Measurements from ENCODE around the gene TRAF3IP1. TPM values are rescaled to one million over a fixed set of nuclear protein-coding genes. Genes with fewer than 3 reads are reported as not detected.

The TRAF3IP1 gene
- total and polyA plus RNA-seq, 2 of the 13 experiments (the other 11 are each of a cell fraction or from before 2014, with no cell fraction given) = 4.1 to 12.9 TPM

- TF ChIP-seq, protein P1, sequence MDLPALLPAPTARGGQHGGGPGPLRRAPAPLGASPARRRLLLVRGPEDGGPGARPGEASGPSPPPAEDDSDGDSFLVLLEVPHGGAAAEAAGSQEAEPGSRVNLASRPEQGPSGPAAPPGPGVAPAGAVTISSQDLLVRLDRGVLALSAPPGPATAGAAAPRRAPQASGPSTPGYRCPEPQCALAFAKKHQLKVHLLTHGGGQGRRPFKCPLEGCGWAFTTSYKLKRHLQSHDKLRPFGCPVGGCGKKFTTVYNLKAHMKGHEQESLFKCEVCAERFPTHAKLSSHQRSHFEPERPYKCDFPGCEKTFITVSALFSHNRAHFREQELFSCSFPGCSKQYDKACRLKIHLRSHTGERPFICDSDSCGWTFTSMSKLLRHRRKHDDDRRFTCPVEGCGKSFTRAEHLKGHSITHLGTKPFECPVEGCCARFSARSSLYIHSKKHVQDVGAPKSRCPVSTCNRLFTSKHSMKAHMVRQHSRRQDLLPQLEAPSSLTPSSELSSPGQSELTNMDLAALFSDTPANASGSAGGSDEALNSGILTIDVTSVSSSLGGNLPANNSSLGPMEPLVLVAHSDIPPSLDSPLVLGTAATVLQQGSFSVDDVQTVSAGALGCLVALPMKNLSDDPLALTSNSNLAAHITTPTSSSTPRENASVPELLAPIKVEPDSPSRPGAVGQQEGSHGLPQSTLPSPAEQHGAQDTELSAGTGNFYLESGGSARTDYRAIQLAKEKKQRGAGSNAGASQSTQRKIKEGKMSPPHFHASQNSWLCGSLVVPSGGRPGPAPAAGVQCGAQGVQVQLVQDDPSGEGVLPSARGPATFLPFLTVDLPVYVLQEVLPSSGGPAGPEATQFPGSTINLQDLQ (CRISPR knock-in tag; IDR thresholded peaks at IDR 0.05) = no peak
- no peak for TF ChIP-seq ZBTB8A (CRISPR knock-in tag; IDR thresholded peaks at IDR 0.05; ENCODE audit: borderline replicate concordance, low read depth)
- TF ChIP-seq ZUFSP (CRISPR knock-in tag; IDR thresholded peaks at IDR 0.05; ENCODE audit: borderline replicate concordance) = no peak
- TF ChIP-seq, protein P2, sequence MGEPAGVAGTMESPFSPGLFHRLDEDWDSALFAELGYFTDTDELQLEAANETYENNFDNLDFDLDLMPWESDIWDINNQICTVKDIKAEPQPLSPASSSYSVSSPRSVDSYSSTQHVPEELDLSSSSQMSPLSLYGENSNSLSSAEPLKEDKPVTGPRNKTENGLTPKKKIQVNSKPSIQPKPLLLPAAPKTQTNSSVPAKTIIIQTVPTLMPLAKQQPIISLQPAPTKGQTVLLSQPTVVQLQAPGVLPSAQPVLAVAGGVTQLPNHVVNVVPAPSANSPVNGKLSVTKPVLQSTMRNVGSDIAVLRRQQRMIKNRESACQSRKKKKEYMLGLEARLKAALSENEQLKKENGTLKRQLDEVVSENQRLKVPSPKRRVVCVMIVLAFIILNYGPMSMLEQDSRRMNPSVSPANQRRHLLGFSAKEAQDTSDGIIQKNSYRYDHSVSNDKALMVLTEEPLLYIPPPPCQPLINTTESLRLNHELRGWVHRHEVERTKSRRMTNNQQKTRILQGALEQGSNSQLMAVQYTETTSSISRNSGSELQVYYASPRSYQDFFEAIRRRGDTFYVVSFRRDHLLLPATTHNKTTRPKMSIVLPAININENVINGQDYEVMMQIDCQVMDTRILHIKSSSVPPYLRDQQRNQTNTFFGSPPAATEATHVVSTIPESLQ (CRISPR knock-in tag; conservative IDR thresholded peaks at IDR 0.05) = no peak
- TF ChIP-seq ZNF318 (CRISPR knock-in tag; IDR thresholded peaks at IDR 0.05) = no peak
- TF ChIP-seq, protein P3, sequence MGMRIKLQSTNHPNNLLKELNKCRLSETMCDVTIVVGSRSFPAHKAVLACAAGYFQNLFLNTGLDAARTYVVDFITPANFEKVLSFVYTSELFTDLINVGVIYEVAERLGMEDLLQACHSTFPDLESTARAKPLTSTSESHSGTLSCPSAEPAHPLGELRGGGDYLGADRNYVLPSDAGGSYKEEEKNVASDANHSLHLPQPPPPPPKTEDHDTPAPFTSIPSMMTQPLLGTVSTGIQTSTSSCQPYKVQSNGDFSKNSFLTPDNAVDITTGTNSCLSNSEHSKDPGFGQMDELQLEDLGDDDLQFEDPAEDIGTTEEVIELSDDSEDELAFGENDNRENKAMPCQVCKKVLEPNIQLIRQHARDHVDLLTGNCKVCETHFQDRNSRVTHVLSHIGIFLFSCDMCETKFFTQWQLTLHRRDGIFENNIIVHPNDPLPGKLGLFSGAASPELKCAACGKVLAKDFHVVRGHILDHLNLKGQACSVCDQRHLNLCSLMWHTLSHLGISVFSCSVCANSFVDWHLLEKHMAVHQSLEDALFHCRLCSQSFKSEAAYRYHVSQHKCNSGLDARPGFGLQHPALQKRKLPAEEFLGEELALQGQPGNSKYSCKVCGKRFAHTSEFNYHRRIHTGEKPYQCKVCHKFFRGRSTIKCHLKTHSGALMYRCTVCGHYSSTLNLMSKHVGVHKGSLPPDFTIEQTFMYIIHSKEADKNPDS (CRISPR knock-in tag; IDR thresholded peaks at IDR 0.05) = no peak
- TF ChIP-seq ZMYM4 (CRISPR knock-in tag; IDR thresholded peaks at IDR 0.05) = no peak
- TF ChIP-seq AKAP8 (CRISPR knock-in tag; IDR thresholded peaks at IDR 0.05) = no peak
- no peak for TF ChIP-seq ZNF761 (CRISPR knock-in tag; conservative IDR thresholded peaks at IDR 0.05)
- no peak for TF ChIP-seq ZNF234 (CRISPR knock-in tag; conservative IDR thresholded peaks at IDR 0.05)
- no peak for TF ChIP-seq KLF11 (CRISPR knock-in tag; IDR thresholded peaks at IDR 0.05)
- peak; percentile 88 for TF ChIP-seq XRCC5 (optimal IDR thresholded peaks at IDR 0.05; ENCODE audit: low read length)
- no peak for TF ChIP-seq FOXM1 (CRISPR knock-in tag; IDR thresholded peaks at IDR 0.05)
Measured at GRCh38 chr2:238285653-238286082, 34.6 kb upstream of the TRAF3IP1 start (continued).
